Measurements from ENCODE around the gene NEURL1B.

The NEURL1B gene

DNA sequence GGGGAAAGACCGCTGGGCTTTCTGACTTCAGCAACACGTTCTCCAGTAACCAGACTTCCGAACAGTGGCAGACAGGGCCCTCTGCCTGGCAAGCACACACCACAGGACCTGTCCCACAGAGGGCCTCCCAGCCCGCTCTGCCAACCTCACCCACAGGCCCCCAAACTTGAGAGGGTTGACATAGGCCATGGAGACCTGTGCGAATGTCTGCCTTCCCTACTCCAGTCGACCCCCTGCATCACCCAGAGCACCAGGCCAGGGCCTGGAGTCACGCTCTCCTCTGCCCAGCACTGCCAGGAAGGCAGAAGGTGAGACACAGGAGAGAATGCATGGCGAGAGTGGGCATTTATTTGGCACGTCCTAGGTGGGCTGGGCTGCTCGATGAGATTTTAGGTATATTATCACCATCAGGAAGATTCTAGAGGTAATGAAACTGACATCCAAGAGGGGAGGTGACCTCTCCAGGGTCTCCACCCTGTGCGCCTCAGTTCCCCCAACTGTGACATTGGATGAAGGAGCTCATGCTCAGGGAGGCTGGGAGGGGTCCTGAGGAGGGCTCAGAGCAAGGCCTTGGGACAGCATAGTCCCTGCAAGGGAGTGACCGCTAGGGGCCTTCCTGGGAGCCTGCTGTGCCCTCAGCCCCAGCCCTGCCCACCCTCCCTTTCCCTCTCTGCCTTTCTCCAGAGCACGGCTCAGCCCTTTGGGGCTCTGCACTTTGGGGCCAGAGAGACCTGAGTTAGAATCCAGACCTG lies 75.0 kb downstream of the NEURL1B start:
- no peak for DNase-seq (ENCODE audit: low spot score)

DNA sequence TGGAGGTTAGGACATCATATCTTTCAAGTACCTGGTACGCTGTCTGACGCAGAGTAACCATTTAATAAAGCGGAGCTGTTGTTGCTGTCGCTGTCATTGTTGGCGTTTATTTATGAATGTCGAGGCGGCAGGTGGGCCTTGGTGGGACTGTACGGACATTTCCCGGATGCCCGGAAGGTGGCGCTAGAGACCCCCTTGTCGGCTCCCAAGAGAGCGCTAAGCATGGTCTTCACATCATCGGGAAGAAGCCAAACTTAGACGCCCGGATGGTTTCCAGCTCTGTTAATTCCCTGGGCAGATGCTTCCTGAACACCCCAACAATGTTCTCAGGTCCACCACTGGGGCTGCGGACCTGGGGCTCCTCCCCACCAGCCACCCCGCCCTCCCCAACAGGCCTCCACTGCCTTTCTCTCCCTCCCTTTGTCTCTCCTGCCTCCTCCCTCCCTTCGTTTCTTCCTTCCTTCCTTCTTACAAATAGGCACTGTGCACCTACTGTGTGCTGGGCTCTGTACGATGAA lies 75.8 kb downstream of the NEURL1B start:
- peak; percentile 78 for DNase-seq (ENCODE audit: low spot score)

GRCh38 chr5:172717481-172718195 lies 76.6 kb downstream of the NEURL1B start:
- no peak for DNase-seq (ENCODE audit: low spot score)

DNA sequence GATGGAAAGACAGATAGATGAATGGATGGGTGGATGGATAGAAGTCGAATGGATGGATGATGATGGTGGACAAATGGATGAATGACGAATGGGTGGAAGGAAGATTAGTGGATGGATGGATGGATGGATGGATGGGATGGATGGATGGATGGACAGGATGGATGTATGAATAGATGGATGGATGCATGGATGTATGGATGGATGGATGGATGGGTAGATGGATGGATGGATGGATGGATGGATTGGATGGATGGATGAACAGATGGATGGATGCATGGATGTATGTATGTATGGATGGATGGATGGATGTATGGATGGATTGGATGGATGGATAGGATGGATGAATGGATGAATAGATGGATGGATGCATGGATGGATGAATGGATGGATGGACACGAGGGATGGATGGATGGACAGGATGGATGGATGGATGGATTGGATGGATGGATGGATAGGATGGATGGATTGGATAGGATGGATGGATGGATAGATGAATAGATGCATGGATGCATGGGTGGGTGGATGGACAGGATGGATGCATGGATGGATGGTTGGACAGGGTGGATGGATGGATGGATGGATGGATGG lies 77.6 kb downstream of the NEURL1B start:
- DNase-seq (ENCODE audit: low spot score), result no peak

DNA sequence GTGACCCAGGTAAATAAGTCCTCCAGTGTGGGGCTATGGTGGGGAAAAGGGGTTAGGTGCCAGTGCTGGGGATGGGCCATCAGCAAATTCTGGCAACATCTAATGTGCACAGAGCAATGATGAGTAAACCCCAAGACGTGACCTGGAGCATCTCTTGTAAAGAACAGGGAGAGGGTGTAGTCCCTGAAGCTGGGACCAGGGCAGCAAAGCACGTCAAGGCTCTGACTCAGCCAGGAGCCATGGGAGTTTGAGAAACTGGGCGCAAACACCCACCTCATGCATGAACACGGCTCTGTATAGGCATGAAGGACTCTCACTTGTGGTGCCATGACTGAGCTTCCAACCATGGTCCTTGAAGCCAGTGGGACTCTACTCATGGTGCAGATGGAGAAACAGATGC lies 78.1 kb downstream of the NEURL1B start:
- DNase-seq (ENCODE audit: low spot score), result no peak

GRCh38 chr5:172720655-172721054 lies 79.6 kb downstream of the NEURL1B start:
- DNase-seq (ENCODE audit: low spot score), result no peak

DNA sequence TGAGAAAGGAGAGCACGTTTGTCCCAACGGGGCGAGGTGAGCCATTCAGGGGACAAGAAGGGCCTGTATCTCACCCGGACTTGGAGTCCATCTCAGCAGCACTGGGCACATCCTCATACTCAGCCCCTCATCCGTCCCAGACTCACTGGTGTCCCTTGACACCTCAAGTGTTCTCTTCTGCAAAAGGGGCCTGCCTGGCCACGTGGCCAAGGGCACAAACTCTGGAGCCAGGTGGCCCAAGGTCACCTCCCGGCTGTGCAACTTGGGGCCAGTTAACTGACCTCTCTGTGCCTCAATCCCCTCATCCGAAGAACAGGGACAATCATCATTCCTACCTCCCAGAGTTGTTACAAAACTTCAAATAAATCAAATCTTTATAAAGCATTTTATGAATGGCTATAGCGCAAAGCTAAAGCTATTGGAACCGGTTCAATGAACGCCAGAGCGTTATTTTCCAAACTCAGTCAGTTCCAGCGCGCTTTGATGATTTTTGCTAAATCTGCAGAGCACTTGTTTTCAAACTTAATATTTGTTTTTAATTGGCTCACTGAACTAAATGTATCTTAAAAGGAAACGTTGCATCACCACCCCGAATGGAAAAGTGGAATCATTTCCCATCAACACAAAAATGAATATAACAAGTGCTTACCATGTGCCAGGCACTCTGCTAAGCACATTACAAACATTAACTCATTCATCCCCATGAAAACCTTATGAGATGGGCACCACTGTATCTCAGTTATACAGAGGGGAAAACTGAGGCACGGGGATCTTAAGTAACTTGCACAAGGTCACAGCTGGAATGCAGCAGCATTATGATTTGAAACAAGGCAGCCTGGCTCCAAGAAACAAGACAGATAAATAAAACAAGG lies 80.6 kb downstream of the NEURL1B start:
- DNase-seq (ENCODE audit: low spot score), result no peak

DNA sequence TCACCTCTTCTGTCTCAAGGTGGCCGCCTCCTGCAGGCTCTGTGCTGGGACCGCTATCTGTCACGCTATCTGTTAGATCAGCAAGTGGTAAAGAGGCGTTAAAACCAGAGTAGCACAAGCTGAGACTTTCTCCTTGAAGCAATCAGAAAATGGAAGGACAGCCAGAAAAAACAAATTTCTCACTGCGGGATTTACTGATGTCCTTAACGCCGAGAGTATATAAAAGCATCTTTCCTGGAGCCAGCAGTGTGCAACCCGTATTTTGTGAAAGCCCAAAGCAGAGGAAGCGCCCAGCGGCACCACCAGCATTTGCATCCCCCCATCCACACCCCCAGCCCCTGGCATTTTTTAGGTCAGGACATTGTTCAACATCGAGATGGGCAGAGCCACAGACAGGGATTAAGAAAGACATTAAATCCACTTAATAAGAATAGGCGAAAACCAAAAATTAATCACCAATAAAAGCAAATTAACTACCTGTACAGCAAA lies 81.3 kb downstream of the NEURL1B start:
- DNase-seq (ENCODE audit: low spot score), result no peak

DNA sequence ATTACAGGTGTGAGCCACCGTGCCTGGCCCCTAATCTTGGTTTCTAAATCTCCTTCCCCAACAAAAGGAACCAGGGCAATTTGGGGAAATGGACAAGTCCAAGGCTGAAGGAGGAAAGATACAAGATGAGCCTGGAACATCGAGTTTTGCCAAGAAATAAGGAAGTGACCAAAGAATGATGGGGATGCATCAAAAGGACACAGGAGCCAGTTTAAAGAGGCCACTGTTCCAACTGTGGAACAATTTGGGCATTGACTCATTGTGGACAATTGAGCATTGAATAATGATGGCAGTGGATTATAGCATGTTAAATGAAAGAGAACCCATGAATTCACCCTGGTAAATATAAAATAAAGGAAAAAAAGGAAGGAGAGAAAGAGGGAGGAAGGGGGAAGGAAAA lies 82.4 kb downstream of the NEURL1B start:
- no peak for DNase-seq (ENCODE audit: low spot score)

DNA sequence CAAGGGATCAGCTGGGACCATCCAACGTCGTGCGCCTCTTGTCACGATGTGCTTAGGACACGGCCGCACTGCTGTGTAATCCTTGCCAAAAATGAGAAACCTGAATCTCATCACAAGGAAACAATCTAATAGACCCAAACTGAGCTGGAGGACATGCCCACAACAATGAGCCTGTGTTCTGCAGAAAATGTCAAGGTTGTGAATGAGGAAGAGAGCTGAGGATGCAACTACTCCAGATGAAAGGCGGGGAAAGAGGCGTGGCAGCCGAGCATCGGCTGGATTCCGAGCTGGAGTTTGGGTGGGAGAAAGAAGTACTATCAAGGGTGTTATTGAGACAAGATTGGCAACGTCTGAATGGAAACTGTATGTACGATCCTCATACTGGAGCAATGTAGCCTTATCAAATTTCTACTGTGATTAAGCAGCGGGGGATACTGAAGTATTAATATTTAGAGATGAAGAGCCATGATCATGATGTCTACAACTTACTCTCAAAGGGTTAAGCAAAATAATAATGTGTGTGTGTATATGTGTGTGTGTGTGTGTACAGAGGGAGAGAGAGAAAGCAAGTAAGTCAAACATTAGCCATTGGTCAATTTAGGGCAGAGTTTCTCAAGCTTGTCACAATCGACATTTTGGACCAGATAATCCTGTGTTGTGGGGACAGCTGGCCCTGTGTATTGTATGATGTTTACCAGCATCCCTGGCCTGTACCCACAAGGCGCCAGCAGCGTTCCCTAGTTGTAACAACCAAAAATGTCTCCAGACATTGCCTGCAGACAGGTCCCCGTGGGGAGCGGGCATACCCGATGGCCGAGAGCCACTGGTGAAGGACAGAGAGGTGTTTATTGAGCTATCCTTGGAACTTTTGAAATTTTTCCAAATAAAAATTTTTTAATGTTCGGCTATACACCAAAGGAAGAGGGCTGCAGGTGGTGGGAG lies 83.5 kb downstream of the NEURL1B start:
- DNase-seq (ENCODE audit: low spot score), result no peak

GRCh38 chr5:172725273-172725672 lies 84.2 kb downstream of the NEURL1B start:
- no peak for DNase-seq (ENCODE audit: low spot score)

- no peak for DNase-seq (ENCODE audit: low spot score)
Measured at GRCh38 chr5:172725785-172726184, 84.7 kb downstream of the NEURL1B start.

DNA sequence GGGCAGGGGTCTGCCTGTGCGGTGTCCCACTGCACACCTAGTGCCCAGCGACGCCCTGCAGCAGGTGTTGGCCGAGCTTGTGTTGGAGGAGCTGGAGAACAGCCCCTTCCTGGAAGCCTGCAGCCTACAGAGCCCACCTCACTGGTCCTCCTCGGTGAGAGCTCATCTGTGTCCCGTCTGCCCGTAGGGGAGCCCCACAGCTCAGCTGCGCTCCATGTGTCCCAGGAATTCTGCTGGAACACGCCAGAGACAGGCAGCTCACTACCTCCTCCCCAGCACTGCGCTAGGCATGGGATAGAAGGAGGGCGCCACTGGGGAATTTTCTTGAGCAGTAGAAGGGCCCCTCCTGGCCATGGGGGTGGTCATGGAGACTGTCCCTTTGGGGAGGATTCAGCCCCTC lies 85.9 kb downstream of the NEURL1B start:
- no peak for DNase-seq (ENCODE audit: low spot score)

DNA sequence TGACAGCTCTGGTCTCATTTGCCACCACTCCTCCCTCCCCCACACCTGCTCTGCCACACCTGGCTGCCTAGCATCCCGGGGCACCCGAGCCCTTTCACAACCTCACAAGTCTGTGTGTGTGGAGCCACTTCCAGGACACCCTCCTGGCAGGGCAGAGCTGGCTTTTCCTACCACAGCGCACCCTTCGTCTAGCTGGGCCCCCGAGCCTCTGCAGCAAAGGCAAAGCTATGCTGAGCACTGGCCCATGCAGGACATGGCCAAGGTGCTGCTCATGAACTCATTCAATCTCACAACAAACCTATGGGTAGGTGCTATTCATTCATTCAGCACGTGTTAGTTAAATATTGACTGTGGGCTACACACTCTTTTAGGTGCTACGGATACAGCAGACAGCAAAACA lies 86.5 kb downstream of the NEURL1B start:
- DNase-seq (ENCODE audit: low spot score), result no peak

- DNase-seq (ENCODE audit: low spot score), result no peak
Measured at GRCh38 chr5:172728481-172729241, 87.6 kb downstream of the NEURL1B start.

GRCh38 chr5:172729588-172729987 lies 88.5 kb downstream of the NEURL1B start:
- DNase-seq (ENCODE audit: low spot score), result no peak

- DNase-seq (ENCODE audit: low spot score), result no peak
Measured at GRCh38 chr5:172730222-172730621, 89.2 kb downstream of the NEURL1B start.

GRCh38 chr5:172730981-172731679 lies 90.1 kb downstream of the NEURL1B start:
- DNase-seq (ENCODE audit: low spot score), result no peak

- DNase-seq (ENCODE audit: low spot score), result no peak
Measured at GRCh38 chr5:172731680-172732074, 90.6 kb downstream of the NEURL1B start.
